ENCODE measurements around the gene IFNA8. TPM values are rescaled to one million over a fixed set of nuclear protein-coding genes. Genes with fewer than 3 reads are reported as not detected.

The IFNA8 gene
- polyA plus RNA-seq, 3 donors, result not detected

DNA sequence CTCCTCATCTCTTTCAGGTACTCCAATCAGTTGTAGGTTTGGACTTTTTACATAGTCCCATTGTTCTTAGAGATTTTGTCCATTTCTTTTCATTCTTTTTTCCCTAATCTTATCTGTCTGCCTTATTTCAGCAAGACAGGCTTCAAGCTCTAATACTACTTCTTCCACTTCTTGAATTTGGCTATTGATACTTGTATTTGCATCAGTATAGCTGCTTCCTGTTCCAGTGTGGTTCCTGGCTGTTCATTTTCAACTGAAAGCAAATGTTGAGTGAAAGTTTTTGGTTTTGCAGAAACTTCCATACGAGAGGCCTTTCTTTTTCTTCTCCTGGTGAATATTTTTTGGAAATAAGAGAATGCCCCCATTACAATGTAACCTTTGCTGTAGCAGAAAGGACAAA lies 19.3 kb downstream of the IFNA8 start:
- no peak overlapping the region for H3K27ac ChIP-seq (ENCODE audit: low read depth in 1 of 2, low read length in 2 of 2)
- H3K4me2 ChIP-seq (replicated peaks; ENCODE audit: extremely low read depth, low read length, poor library complexity, severe bottlenecking), result no peak overlapping the region
- H3K9me3 ChIP-seq (replicated peaks in 1 of 2; ENCODE audit: control insufficient read depth in 1 of 2, insufficient read depth in 1 of 2, low read length in 2 of 2), result no peaks in the 10 kb centered on the region
- WGBS (ENCODE audit: insufficient coverage), result 40% methylated on average over 1 of the region's 1 CpG
- no peak overlapping the region for H3K4me3 ChIP-seq (replicated peaks in 1 of 3; ENCODE audit: low read depth in 2 of 3, low read length in 3 of 3)
- H3K9ac ChIP-seq (ENCODE audit: insufficient read depth, low read length, poor library complexity, severe bottlenecking), result no peak overlapping the region
- H3K9me3 Mint-ChIP-seq, result peaks cover 0 to 3% (median 0%) of the 10 kb centered on the region in 7 donors
- intact Hi-C loops (cut with micrococcal nuclease), result no loop called here
- peaks cover 3 to 6% of the 10 kb centered on the region in 2 donors for H3K27me3 ChIP-seq (ENCODE audit: control insufficient read depth in 2 of 2, insufficient read depth in 2 of 2, low read length in 2 of 2)
- DNase-seq, result no peak
- H3K79me2 ChIP-seq (ENCODE audit: insufficient read depth, low read length), result no peaks in the 10 kb centered on the region
- no peak overlapping the region for H3K4me3 Mint-ChIP-seq
- H3K36me3 Mint-ChIP-seq, result no peaks in the 10 kb centered on the region
- H3K36me3 ChIP-seq (replicated peaks in 1 of 2; ENCODE audit: control insufficient read depth in 1 of 2, insufficient read depth in 2 of 2, low read length in 2 of 2), result no peaks in the 10 kb centered on the region
- H3K4me1 ChIP-seq (ENCODE audit: control insufficient read depth in 1 of 2, insufficient read depth in 2 of 2, low read length in 2 of 2), result peaks cover 9 to 19% of the 10 kb centered on the region in 2 donors
- peaks cover 22% of the 10 kb centered on the region for H3K4me1 Mint-ChIP-seq
- no peak overlapping the region for H2AFZ ChIP-seq (ENCODE audit: insufficient read depth, low read depth, low read length, poor library complexity, severe bottlenecking)
- TF ChIP-seq, protein P1, sequence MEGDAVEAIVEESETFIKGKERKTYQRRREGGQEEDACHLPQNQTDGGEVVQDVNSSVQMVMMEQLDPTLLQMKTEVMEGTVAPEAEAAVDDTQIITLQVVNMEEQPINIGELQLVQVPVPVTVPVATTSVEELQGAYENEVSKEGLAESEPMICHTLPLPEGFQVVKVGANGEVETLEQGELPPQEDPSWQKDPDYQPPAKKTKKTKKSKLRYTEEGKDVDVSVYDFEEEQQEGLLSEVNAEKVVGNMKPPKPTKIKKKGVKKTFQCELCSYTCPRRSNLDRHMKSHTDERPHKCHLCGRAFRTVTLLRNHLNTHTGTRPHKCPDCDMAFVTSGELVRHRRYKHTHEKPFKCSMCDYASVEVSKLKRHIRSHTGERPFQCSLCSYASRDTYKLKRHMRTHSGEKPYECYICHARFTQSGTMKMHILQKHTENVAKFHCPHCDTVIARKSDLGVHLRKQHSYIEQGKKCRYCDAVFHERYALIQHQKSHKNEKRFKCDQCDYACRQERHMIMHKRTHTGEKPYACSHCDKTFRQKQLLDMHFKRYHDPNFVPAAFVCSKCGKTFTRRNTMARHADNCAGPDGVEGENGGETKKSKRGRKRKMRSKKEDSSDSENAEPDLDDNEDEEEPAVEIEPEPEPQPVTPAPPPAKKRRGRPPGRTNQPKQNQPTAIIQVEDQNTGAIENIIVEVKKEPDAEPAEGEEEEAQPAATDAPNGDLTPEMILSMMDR (IDR thresholded peaks at IDR 0.05), result no peak
- no peak overlapping the region for H3K27ac Mint-ChIP-seq
- no peaks in the 10 kb centered on the region for H4K20me1 ChIP-seq (ENCODE audit: insufficient read depth, low read length)
- H3K27me3 Mint-ChIP-seq (ENCODE audit: low read depth in 3 of 3), result peaks cover 8 to 21% (median 10%) of the 10 kb centered on the region in 3 donors

DNA sequence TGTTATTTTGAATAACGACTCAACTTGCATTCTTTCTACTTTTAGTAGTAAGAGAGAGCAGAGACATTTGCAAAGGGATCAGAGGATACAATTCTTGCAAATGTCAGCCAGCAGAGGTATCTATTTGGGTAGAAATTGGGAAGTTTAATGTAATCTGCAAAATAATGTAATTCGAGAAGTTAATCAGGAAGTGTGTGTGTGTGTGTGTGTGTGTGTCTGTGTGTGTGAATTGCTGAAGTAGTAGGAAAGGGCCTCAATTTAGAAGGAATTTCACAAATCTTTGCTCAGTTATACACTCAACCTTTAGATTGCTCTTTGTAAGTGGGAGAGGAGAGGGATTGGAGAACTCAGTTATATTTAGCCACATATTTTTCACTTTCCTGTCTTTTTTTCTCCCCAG lies 20.3 kb downstream of the IFNA8 start:
- Mint-ChIP-seq H3K4me3 (no peak overlapping the region), H3K36me3 (no peaks in the 10 kb centered on the region), H3K27me3 (ENCODE audit: low read depth in 3 of 3) (peaks cover 16 to 25% (median 17%) of the 10 kb centered on the region in 3 donors), H3K9me3 (peaks cover 0 to 3% (median 0%) of the 10 kb centered on the region in 7 donors), H3K4me1 (peaks cover 22% of the 10 kb centered on the region), H3K27ac (no peak overlapping the region)
- Histone ChIP-seq H3K4me2 (replicated peaks; ENCODE audit: extremely low read depth, low read length, poor library complexity, severe bottlenecking) (no peak overlapping the region), H3K4me1 (ENCODE audit: control insufficient read depth in 1 of 2, insufficient read depth in 2 of 2, low read length in 2 of 2) (peaks cover 9 to 19% of the 10 kb centered on the region in 2 donors), H3K4me3 (replicated peaks in 1 of 3; ENCODE audit: low read depth in 2 of 3, low read length in 3 of 3) (no peak overlapping the region), H3K9ac (ENCODE audit: insufficient read depth, low read length, poor library complexity, severe bottlenecking) (no peak overlapping the region), H2AFZ (ENCODE audit: insufficient read depth, low read depth, low read length, poor library complexity, severe bottlenecking) (no peak overlapping the region), H3K79me2 (ENCODE audit: insufficient read depth, low read length) (no peaks in the 10 kb centered on the region), H3K36me3 (replicated peaks in 1 of 2; ENCODE audit: control insufficient read depth in 1 of 2, insufficient read depth in 2 of 2, low read length in 2 of 2) (no peaks in the 10 kb centered on the region), H3K27me3 (ENCODE audit: control insufficient read depth in 2 of 2, insufficient read depth in 2 of 2, low read length in 2 of 2) (peaks cover 3 to 4% of the 10 kb centered on the region in 2 donors), H3K9me3 (replicated peaks in 1 of 2; ENCODE audit: control insufficient read depth in 1 of 2, insufficient read depth in 1 of 2, low read length in 2 of 2) (no peaks in the 10 kb centered on the region), H4K20me1 (ENCODE audit: insufficient read depth, low read length) (no peaks in the 10 kb centered on the region), H3K27ac (ENCODE audit: low read depth in 1 of 2, low read length in 2 of 2) (no peak overlapping the region)
- TF ChIP-seq, protein P1 (IDR thresholded peaks at IDR 0.05), result no peak
- DNase-seq, result no peak
- intact Hi-C loops (cut with micrococcal nuclease), result no loop called here
- 0% methylated on average over 1 of the region's 2 CpGs for WGBS (ENCODE audit: insufficient coverage)

Measured in CD14-positive monocyte (primary cell).